K562 (cell line): ENCODE measurements around the gene NXPH4. TPM values are rescaled to one million over a fixed set of nuclear protein-coding genes. Genes with fewer than 3 reads are reported as not detected.

Experiments
- ATAC-seq: fragments of 200-7000 bp; cut with Tn5 transposase; 3 replicates; pipeline ENCODE4 v1.9.1; 2020; ENCODE audit warnings: moderate library complexity
- BruUV-seq: library from RNA; stranded (reverse); fragments of 400-500 nt; replicated peaks from 2 replicates; lab custom pipeline; 2021; lab: Mats Ljungman, UMichigan
- CTCF ChIA-PET: fragments of 300-600 bp; formaldehyde crosslinking; extraction: SDS; loops from one replicate; lab custom pipeline; 2021; ENCODE audit warnings: low intra/inter-chr PET ratio; lab: Yijun Ruan, JAX
- POLR2A ChIA-PET: fragments of 300-600, 350-650 bp; sonication (Branson Sonifier 250); formaldehyde crosslinking; extraction: SDS; loops from one replicate; lab custom pipeline; 2021; ENCODE audit warnings: antibody characterized with exemption, inconsistent platforms; lab: Yijun Ruan, JAX
- DNase-seq, 4 experiments: peaks; one replicate each; pipeline versions ENCODE4 v3.0.0 to v3.0.0-alpha.2; 2011 to 2018; ENCODE audit warnings: low spot score in 3 of 4, mixed read lengths in 3 of 4; ENCODE audit errors: extremely low read depth in 1 of 4
- FAIRE-seq: peaks from 2 replicates; lab custom pipeline; 2011; peaks lifted over from hg19 to GRCh38; lab: Jason Lieb, UNC
- H2AFZ ChIP-seq: 2 replicates; pipeline ENCODE4 v1.6.0; 2011; ENCODE audit warnings: low read depth, low read length, control low read depth, inconsistent platforms
- H3K27ac ChIP-seq: fragments of 200-600 bp; 3 replicates; pipeline ENCODE4 v1.8.0; 2011; ENCODE audit warnings: low read depth, mild to moderate bottlenecking, control low read depth, inconsistent platforms, low read length, moderate library complexity, mixed read lengths; ENCODE audit errors: extremely low read depth
- H3K27me3 ChIP-seq, 2 experiments: fragments of 300-600 bp in 1 of 2; 2 replicates in 1 of 2; 3 replicates in 1 of 2; pipeline versions ENCODE4 v1.6.0 to v1.8.0; 2011; ENCODE audit warnings: inconsistent platforms in 2 of 2, low read length in 2 of 2, mild to moderate bottlenecking in 1 of 2, mixed read lengths in 1 of 2, moderate library complexity in 1 of 2; ENCODE audit not compliant: control insufficient read depth in 2 of 2, insufficient read depth in 2 of 2
- H3K36me3 ChIP-seq: fragments of 300-600 bp; 3 replicates; pipeline ENCODE4 v1.8.0; 2011; ENCODE audit warnings: mild to moderate bottlenecking, low read length, inconsistent platforms; ENCODE audit not compliant: control insufficient read depth, insufficient read depth
- H3K4me1 ChIP-seq, 2 experiments: fragments of 200-600 bp in 1 of 2; replicated peaks in 1 of 2; 2 replicates in 1 of 2; 3 replicates in 1 of 2; pipeline versions ENCODE4 v1.5.1 to v1.8.0; 2011; ENCODE audit warnings: inconsistent platforms in 2 of 2, low read length in 2 of 2, mild to moderate bottlenecking in 1 of 2, mixed read lengths in 1 of 2, moderate library complexity in 1 of 2; ENCODE audit not compliant: control insufficient read depth in 2 of 2, insufficient read depth in 2 of 2
- H3K4me2 ChIP-seq: 2 replicates; pipeline ENCODE4 v1.6.1; 2011; ENCODE audit warnings: low read length, control low read depth, inconsistent platforms, mixed read lengths; ENCODE audit not compliant: insufficient read depth
- H3K4me3 ChIP-seq: fragments of 200-600 bp; sonication (generic), shearing (Covaris generic); 2 replicates; pipeline ENCODE4 v1.5.1; 2016; ENCODE audit warnings: control low read depth, inconsistent platforms
- H3K79me2 ChIP-seq: fragments of 200-600 bp; 3 replicates; pipeline ENCODE4 v1.8.0; 2011; ENCODE audit warnings: low read length, inconsistent platforms; ENCODE audit not compliant: control insufficient read depth, insufficient read depth
- H3K9ac ChIP-seq, 2 experiments: 2 replicates each; pipeline versions ENCODE4 v1.6.0 to v1.6.1; 2011; ENCODE audit warnings: low read depth in 2 of 2, low read length in 2 of 2, control low read depth in 1 of 2, inconsistent platforms in 1 of 2, mild to moderate bottlenecking in 1 of 2, mixed read lengths in 1 of 2; ENCODE audit not compliant: insufficient read depth in 1 of 2
- H3K9me1 ChIP-seq: one replicate; pipeline ENCODE4 v1.6.0; 2011; ENCODE audit warnings: inconsistent platforms, mild to moderate bottlenecking, low read length, moderate library complexity; ENCODE audit not compliant: control insufficient read depth, insufficient read depth
- H3K9me3 ChIP-seq: replicated peaks from 2 replicates; pipeline ENCODE4 v1.5.1; 2011; ENCODE audit warnings: low read depth, low read length, inconsistent platforms; ENCODE audit not compliant: control insufficient read depth, insufficient read depth
- H4K20me1 ChIP-seq: replicated peaks from 2 replicates; pipeline ENCODE4 v1.6.1; 2011; ENCODE audit warnings: low read length, inconsistent platforms, mixed read lengths; ENCODE audit not compliant: control insufficient read depth, insufficient read depth
- ATF3 ChIP-seq, 2 experiments: fragments of 450-650 bp in 1 of 2; sonication (generic) in 1 of 2; formaldehyde crosslinking in 1 of 2; IDR thresholded peaks in 1 of 2; conservative IDR thresholded peaks in 1 of 2; 2 replicates each; pipeline versions ENCODE4 v1.6.1 to v1.8.1; 2016 to 2023; ENCODE audit warnings: mild to moderate bottlenecking in 2 of 2, moderate library complexity in 2 of 2, inconsistent platforms in 1 of 2, missing genetic modification reagents in 1 of 2
- LARP7 ChIP-seq: fragments of 450-650 bp; IDR thresholded peaks from 2 replicates; pipeline ENCODE4 v1.6.1; 2016
- MAFK ChIP-seq: IDR thresholded peaks from 2 replicates; pipeline ENCODE4 v1.6.1; 2011; ENCODE audit warnings: low read length, improper control_type of control experiment
- MECOM ChIP-seq: fragments of 250-450 bp; sonication (Bioruptor Pico); IDR thresholded peaks from 2 replicates; pipeline ENCODE4 v1.8.0; 2022; ENCODE audit warnings: inconsistent platforms
- MEIS2 ChIP-seq: fragments of 450-650 bp; IDR thresholded peaks from 2 replicates; pipeline ENCODE4 v1.6.1; 2014; ENCODE audit warnings: mild to moderate bottlenecking; ENCODE audit not compliant: partially characterized antibody
- MNT ChIP-seq, 2 experiments: fragments of 450-650 bp; conservative IDR thresholded peaks; 2 replicates each; pipeline ENCODE4 v1.6.1; 2017; ENCODE audit warnings: mild to moderate bottlenecking in 2 of 2, moderate library complexity in 2 of 2
- NCOA2 ChIP-seq, 2 experiments: fragments of 450-650 bp; IDR thresholded peaks; 2 replicates each; pipeline ENCODE4 v1.6.1; 2018; ENCODE audit warnings: mild to moderate bottlenecking in 2 of 2, moderate library complexity in 1 of 2; ENCODE audit not compliant: partially characterized antibody in 2 of 2
- TRIM28 ChIP-seq: fragments of 450-650 bp; IDR thresholded peaks from 2 replicates; pipeline ENCODE4 v1.6.1; 2017
- YBX1 ChIP-seq: fragments of 450-650 bp; IDR thresholded peaks from 2 replicates; pipeline ENCODE4 v1.7.1; 2016; ENCODE audit warnings: mild to moderate bottlenecking
- ZFP30 ChIP-seq: fragments of 250-450 bp; sonication (Bioruptor Pico); IDR thresholded peaks from 2 replicates; pipeline ENCODE4 v1.8.0; 2022; ENCODE audit warnings: moderate library complexity, mild to moderate bottlenecking, inconsistent platforms, borderline replicate concordance
- ZNF121 ChIP-seq: sonication (generic); formaldehyde crosslinking; conservative IDR thresholded peaks from 2 replicates; pipeline ENCODE4 v1.8.0; 2022; ENCODE audit warnings: missing genetic modification reagents
- ZNF197 ChIP-seq: fragments of 200-800 bp; sonication (Bioruptor generic); IDR thresholded peaks from 2 replicates; pipeline ENCODE4 v1.6.1; 2016; ENCODE audit warnings: low read depth, missing genetic modification characterization, missing compliant biosample characterization
- ZNF407 ChIP-seq: fragments of 450-650 bp; IDR thresholded peaks from 2 replicates; pipeline ENCODE4 v1.6.1; 2016; ENCODE audit warnings: low read depth
- whole genome bisulfite sequencing: fragments of 100-300 bp; shearing (Covaris generic); methylation state at CpG from one replicate; pipeline ENCODE4 v1.1.6; 2016; ENCODE audit warnings: low coverage, mixed read lengths; ENCODE audit not compliant: insufficient coverage; ENCODE audit errors: missing lambda C conversion rate; 5-methylcytosine and 5-hydroxymethylcytosine counted together
- in situ Hi-C: fragments of 300-500 bp; cut with MboI; formaldehyde crosslinking; loops from 4 replicates; pipeline ENCODE4 v1.15.0; 2018; ENCODE audit warnings: inconsistent platforms, mixed read lengths
- intact Hi-C: fragments of 100-400 bp; cut with micrococcal nuclease; formaldehyde crosslinking; loops from 2 replicates; pipeline ENCODE4 v1.14.2; 2022
- polyA plus RNA-seq, 8 experiments: library from polyadenylated mRNA; depleted of rRNA in 4 of 8; stranded (reverse) in 5 of 8; unstranded in 3 of 8; fragments of >200 nt; fragmentation: Nextera tagmentation in 2 of 8; fragmentation: Illumina TruSeq in 1 of 8; extraction: Ambion mirVana in 2 of 8; extraction: Trizol in 1 of 8; gene quantifications; 2 replicates each; pipeline versions ENCODE4 v1.2.1 to v1.2.3, GENCODE V29; 2011 to 2014; ENCODE audit warnings: inconsistent platforms in 1 of 8, missing spikeins in 1 of 8
- total RNA-seq, 7 experiments: library from RNA; depleted of rRNA in 6 of 7; stranded (reverse); fragments of >200 nt in 6 of 7; fragmentation: Illumina TruSeq in 2 of 7; extraction: Trizol in 2 of 7; gene quantifications; 2 replicates each; pipeline versions ENCODE4 v1.2.1 to v1.2.3, GENCODE V29; 2011 to 2021; ENCODE audit warnings: low replicate concordance in 1 of 7

Gene NXPH4
- total and polyA plus RNA-seq, 9 of the 15 experiments (the other 6 are each of a cell fraction or from before 2014, with no cell fraction given): 0.49 to 2.7 (median 1.1) TPM; not detected in 4

GRCh38 chr12:57170927-57171326 is 45.7 kb upstream of the NXPH4 start:
- Histone ChIP-seq H3K9me1 (no peaks in the 10 kb centered on the region), H3K27ac (no peak overlapping the region), H3K4me2 (no peak overlapping the region), H3K36me3 (no peaks in the 10 kb centered on the region), H3K9me3 (no peaks in the 10 kb centered on the region), H3K79me2 (no peaks in the 10 kb centered on the region), H3K4me1 (peaks cover 6 to 40% of the 10 kb centered on the region in 2 experiments; a peak in 3 of 5 replicates), H3K4me3 (no peak overlapping the region), H4K20me1 (peaks cover 14% of the 10 kb centered on the region; the same call in 1 of the 2 replicates), H2AFZ (no peak overlapping the region), H3K27me3 (peaks cover 3 to 51% of the 10 kb centered on the region in 2 experiments; a peak in 3 of 5 replicates), H3K9ac (no peak overlapping the region)
- in situ Hi-C loops (no loop called here), intact Hi-C loops (no loop called here)
- ChIA-PET CTCF (interaction anchor here (0.6 kb wide), 1 partner anchor 33 kb away, joined by 3 read pairs; no protein-coding TSS in a partner anchor), POLR2A (interaction anchor here (0.8 kb wide), 1 partner anchor 9 kb away, joined by 4 read pairs; no protein-coding TSS in a partner anchor)
- WGBS: 19% methylated on average over 4 of the region's 4 CpGs
- DNase-seq (no peak), FAIRE-seq (no peak), ATAC-seq (no peak)
- TF ChIP-seq MEIS2 (no peak), ZNF407 (no peak), ATF3 (IDR thresholded peaks at IDR 0.05) (no peak), ATF3 (CRISPR knock-in tag; conservative IDR thresholded peaks at IDR 0.05) (no peak), ZNF121 (CRISPR knock-in tag) (no peak), MNT (conservative IDR thresholded peaks at IDR 0.05) (no peak), YBX1 (no peak), TRIM28 (no peak), NCOA2 (IDR thresholded peaks at IDR 0.05; ENCODE audit: partially characterized antibody in 2 of 2) (no peak), MAFK (no peak), ZNF197 (CRISPR knock-in tag) (no peak), MECOM (CRISPR knock-in tag) (no peak), ZFP30 (CRISPR knock-in tag) (no peak), LARP7 (no peak)
- no TSS peak for BruUV-seq
